ENCODE results near the gene RTTN.

DNA sequence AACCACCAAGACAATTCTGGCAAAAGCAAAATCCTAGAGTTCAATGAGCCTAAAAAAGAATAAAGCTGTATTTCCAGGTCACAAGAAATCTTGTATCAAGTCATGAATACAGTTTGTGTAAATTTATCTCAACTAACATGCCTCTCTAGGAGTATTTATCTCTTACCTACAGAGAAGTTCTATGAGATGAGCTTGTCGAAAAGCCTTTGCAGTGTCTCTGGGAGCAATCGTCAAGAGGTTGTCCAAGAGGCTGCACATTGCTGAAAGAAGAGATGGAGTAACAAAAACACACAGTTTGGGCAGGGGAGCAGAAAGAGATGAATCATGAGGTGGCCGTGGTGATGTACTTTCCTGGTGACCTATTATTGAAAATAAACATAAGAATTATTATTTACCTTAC, 145.8 kb downstream of the RTTN start:
- TF ChIP-seq ZNF180 (CRISPR knock-in tag; IDR thresholded peaks at IDR 0.05; ENCODE audit: borderline replicate concordance, low read depth) = no peak
- TF ChIP-seq, protein P1, sequence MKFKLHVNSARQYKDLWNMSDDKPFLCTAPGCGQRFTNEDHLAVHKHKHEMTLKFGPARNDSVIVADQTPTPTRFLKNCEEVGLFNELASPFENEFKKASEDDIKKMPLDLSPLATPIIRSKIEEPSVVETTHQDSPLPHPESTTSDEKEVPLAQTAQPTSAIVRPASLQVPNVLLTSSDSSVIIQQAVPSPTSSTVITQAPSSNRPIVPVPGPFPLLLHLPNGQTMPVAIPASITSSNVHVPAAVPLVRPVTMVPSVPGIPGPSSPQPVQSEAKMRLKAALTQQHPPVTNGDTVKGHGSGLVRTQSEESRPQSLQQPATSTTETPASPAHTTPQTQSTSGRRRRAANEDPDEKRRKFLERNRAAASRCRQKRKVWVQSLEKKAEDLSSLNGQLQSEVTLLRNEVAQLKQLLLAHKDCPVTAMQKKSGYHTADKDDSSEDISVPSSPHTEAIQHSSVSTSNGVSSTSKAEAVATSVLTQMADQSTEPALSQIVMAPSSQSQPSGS (CRISPR knock-in tag; IDR thresholded peaks at IDR 0.05) = no peak
- TF ChIP-seq, protein P2, sequence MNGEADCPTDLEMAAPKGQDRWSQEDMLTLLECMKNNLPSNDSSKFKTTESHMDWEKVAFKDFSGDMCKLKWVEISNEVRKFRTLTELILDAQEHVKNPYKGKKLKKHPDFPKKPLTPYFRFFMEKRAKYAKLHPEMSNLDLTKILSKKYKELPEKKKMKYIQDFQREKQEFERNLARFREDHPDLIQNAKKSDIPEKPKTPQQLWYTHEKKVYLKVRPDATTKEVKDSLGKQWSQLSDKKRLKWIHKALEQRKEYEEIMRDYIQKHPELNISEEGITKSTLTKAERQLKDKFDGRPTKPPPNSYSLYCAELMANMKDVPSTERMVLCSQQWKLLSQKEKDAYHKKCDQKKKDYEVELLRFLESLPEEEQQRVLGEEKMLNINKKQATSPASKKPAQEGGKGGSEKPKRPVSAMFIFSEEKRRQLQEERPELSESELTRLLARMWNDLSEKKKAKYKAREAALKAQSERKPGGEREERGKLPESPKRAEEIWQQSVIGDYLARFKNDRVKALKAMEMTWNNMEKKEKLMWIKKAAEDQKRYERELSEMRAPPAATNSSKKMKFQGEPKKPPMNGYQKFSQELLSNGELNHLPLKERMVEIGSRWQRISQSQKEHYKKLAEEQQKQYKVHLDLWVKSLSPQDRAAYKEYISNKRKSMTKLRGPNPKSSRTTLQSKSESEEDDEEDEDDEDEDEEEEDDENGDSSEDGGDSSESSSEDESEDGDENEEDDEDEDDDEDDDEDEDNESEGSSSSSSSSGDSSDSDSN (CRISPR knock-in tag; IDR thresholded peaks at IDR 0.05) = no peak
